H1 (cell line): ENCODE measurements around the gene CASZ1. TPM values are rescaled to one million over a fixed set of nuclear protein-coding genes. Genes with fewer than 3 reads are reported as not detected.

Source experiments
- CTCF ChIA-PET: fragments of 300-600 bp; sonication (Branson Sonifier 250); formaldehyde crosslinking; loops from one replicate; lab custom pipeline; 2021; ENCODE audit not compliant: partially characterized antibody; lab: Charles Lee
- POLR2A ChIA-PET: fragments of 300-600 bp; sonication (Branson Sonifier 250); formaldehyde crosslinking; loops from one replicate; lab custom pipeline; 2021; ENCODE audit warnings: inconsistent platforms; ENCODE audit not compliant: partially characterized antibody; lab: Charles Lee
- DNase-seq, 2 experiments: peaks; one replicate each; pipeline versions ENCODE4 v3.0.0 to v3.0.0-alpha.2; 2010 to 2022; ENCODE audit warnings: low spot score in 2 of 2, low read depth in 1 of 2, mixed read lengths in 1 of 2
- FAIRE-seq: peaks from 2 replicates; lab custom pipeline; 2011; peaks lifted over from hg19 to GRCh38; lab: Jason Lieb, UNC
- H2AFZ ChIP-seq: 2 replicates; pipeline ENCODE4 v1.8.1; 2012; ENCODE audit warnings: low read length, inconsistent platforms
- H2AK5ac ChIP-seq: 2 replicates; pipeline ENCODE4 v1.6.1; 2013; ENCODE audit warnings: low read depth, low read length
- H2BK120ac ChIP-seq: replicated peaks from 2 replicates; pipeline ENCODE3; 2013; ENCODE audit warnings: low read depth, low read length, inconsistent platforms
- H2BK12ac ChIP-seq: 2 replicates; pipeline ENCODE4 v1.6.1; 2013; ENCODE audit warnings: low read depth, low read length
- H2BK15ac ChIP-seq: 2 replicates; pipeline ENCODE4 v1.6.1; 2013; ENCODE audit warnings: low read length
- H2BK20ac ChIP-seq: 2 replicates; pipeline ENCODE4 v1.6.1; 2013; ENCODE audit warnings: low read length
- H2BK5ac ChIP-seq: 2 replicates; pipeline ENCODE4 v1.6.1; 2013; ENCODE audit warnings: low read depth, low read length
- H3K14ac ChIP-seq: 2 replicates; pipeline ENCODE4 v1.6.1; 2013; ENCODE audit warnings: inconsistent platforms; ENCODE audit not compliant: insufficient read length
- H3K18ac ChIP-seq: 2 replicates; pipeline ENCODE4 v1.6.1; 2013; ENCODE audit warnings: low read length; ENCODE audit errors: extremely low read depth
- H3K23ac ChIP-seq: 2 replicates; pipeline ENCODE4 v1.6.1; 2013; ENCODE audit warnings: inconsistent platforms; ENCODE audit not compliant: insufficient read length
- H3K23me2 ChIP-seq: 2 replicates; pipeline ENCODE4 v1.6.1; 2013; ENCODE audit warnings: low read depth, low read length
- H3K27ac ChIP-seq: 2 replicates; pipeline ENCODE4 v1.6.1; 2011; ENCODE audit warnings: low read depth, low read length, inconsistent platforms
- H3K27me3 ChIP-seq, 4 experiments: replicated peaks in 1 of 4; 1 replicate in 1 of 4; 2 replicates in 3 of 4; pipeline versions ENCODE4 v1.6.1 to v1.8.1; 2011 to 2013; ENCODE audit warnings: low read length in 3 of 4, mild to moderate bottlenecking in 3 of 4, inconsistent platforms in 2 of 4, mixed read lengths in 2 of 4, moderate library complexity in 1 of 4; ENCODE audit not compliant: control insufficient read depth in 3 of 4, insufficient read depth in 3 of 4; ENCODE audit errors: extremely low read depth in 1 of 4
- H3K36me3 ChIP-seq, 4 experiments: 2 replicates each; pipeline versions ENCODE4 v1.6.1 to v1.8.1; 2011 to 2013; ENCODE audit warnings: mild to moderate bottlenecking in 4 of 4, low read length in 3 of 4, moderate library complexity in 2 of 4, control low read depth in 1 of 4, inconsistent platforms in 1 of 4; ENCODE audit not compliant: insufficient read depth in 4 of 4, control insufficient read depth in 2 of 4
- H3K4ac ChIP-seq: replicated peaks from 2 replicates; pipeline ENCODE3; 2013; ENCODE audit warnings: low read length, low read depth, mixed read lengths, inconsistent platforms; ENCODE audit not compliant: insufficient read length
- H3K4me1 ChIP-seq, 4 experiments: replicated peaks in 1 of 4; 1 replicate in 1 of 4; 2 replicates in 3 of 4; pipeline versions ENCODE4 v1.6.1 to v1.8.1; 2011 to 2013; ENCODE audit warnings: low read length in 3 of 4, inconsistent platforms in 2 of 4, mixed read lengths in 1 of 4; ENCODE audit not compliant: insufficient read depth in 4 of 4, control insufficient read depth in 3 of 4
- H3K4me2 ChIP-seq, 2 experiments: 2 replicates each; pipeline versions ENCODE4 v1.6.1 to v1.8.1; 2011 to 2013; ENCODE audit warnings: low read depth in 2 of 2, low read length in 2 of 2, control low read depth in 1 of 2, inconsistent platforms in 1 of 2, mild to moderate bottlenecking in 1 of 2; ENCODE audit not compliant: insufficient read depth in 1 of 2
- H3K4me3 ChIP-seq, 4 experiments: fragments of 200-600, 300-600 bp in 1 of 4; sonication (generic), shearing (Covaris generic), sonication (Bioruptor Twin) in 1 of 4; 2 replicates each; pipeline versions ENCODE4 v1.5.1 to v1.8.1; 2011 to 2016; ENCODE audit warnings: low read length in 4 of 4, low read depth in 3 of 4, control low read depth in 2 of 4, inconsistent platforms in 2 of 4, mild to moderate bottlenecking in 2 of 4, mixed read lengths in 1 of 4, moderate library complexity in 1 of 4; ENCODE audit not compliant: insufficient read depth in 2 of 4; ENCODE audit errors: extremely low read depth in 1 of 4
- H3K56ac ChIP-seq: replicated peaks from 2 replicates; pipeline ENCODE3; 2013; ENCODE audit warnings: low read depth, mild to moderate bottlenecking, mixed read lengths, low read length, inconsistent platforms; ENCODE audit not compliant: insufficient read length
- H3K79me1 ChIP-seq: 2 replicates; pipeline ENCODE4 v1.6.1; 2013; ENCODE audit warnings: low read depth, low read length, control low read depth
- H3K79me2 ChIP-seq, 2 experiments: 2 replicates each; pipeline versions ENCODE4 v1.6.1 to v1.8.1; 2012 to 2013; ENCODE audit warnings: low read length in 2 of 2, mild to moderate bottlenecking in 2 of 2, inconsistent platforms in 1 of 2; ENCODE audit not compliant: insufficient read depth in 2 of 2, control insufficient read depth in 1 of 2
- H3K9ac ChIP-seq, 4 experiments: replicated peaks in 1 of 4; 1 replicate in 1 of 4; 2 replicates in 3 of 4; pipeline versions ENCODE4 v1.6.1 to v1.8.1; 2011 to 2013; ENCODE audit warnings: low read depth in 3 of 4, low read length in 3 of 4, control low read depth in 2 of 4, mild to moderate bottlenecking in 2 of 4, moderate library complexity in 2 of 4, inconsistent platforms in 1 of 4; ENCODE audit errors: extremely low read depth in 1 of 4
- H3K9me3 ChIP-seq, 2 experiments: 2 replicates each; pipeline versions ENCODE4 v1.6.1 to v1.8.1; 2012 to 2013; ENCODE audit warnings: mild to moderate bottlenecking in 2 of 2, moderate library complexity in 2 of 2, control low read depth in 1 of 2, inconsistent platforms in 1 of 2, low read depth in 1 of 2, low read length in 1 of 2, mixed read lengths in 1 of 2; ENCODE audit not compliant: insufficient read depth in 2 of 2
- H4K20me1 ChIP-seq, 2 experiments: replicated peaks in 1 of 2; 2 replicates each; pipeline versions ENCODE3 to v1.8.1; 2011 to 2013; ENCODE audit warnings: inconsistent platforms in 2 of 2, low read length in 2 of 2, mild to moderate bottlenecking in 1 of 2; ENCODE audit not compliant: insufficient read depth in 2 of 2, control insufficient read depth in 1 of 2
- H4K5ac ChIP-seq: 2 replicates; pipeline ENCODE4 v1.6.1; 2013; ENCODE audit warnings: low read length, low read depth, mixed read lengths, inconsistent platforms; ENCODE audit not compliant: insufficient read length
- H4K8ac ChIP-seq: 2 replicates; pipeline ENCODE4 v1.8.0; 2013; ENCODE audit warnings: mild to moderate bottlenecking, moderate library complexity, low read length, inconsistent platforms; ENCODE audit not compliant: insufficient read depth; ENCODE audit errors: extremely low read depth
- H4K91ac ChIP-seq: replicated peaks from 2 replicates; pipeline ENCODE3; 2013; ENCODE audit warnings: low read length, mixed read lengths, inconsistent platforms; ENCODE audit not compliant: insufficient read length
- CREB1 ChIP-seq: IDR thresholded peaks from 2 replicates; pipeline ENCODE4 v1.6.1; 2012; ENCODE audit warnings: inconsistent platforms
- HDAC2 ChIP-seq, 2 experiments: fragments of 300-600 bp in 1 of 2; sonication (generic) in 1 of 2; IDR thresholded peaks; 2 replicates each; pipeline ENCODE4 v1.6.1; 2011 to 2012; ENCODE audit warnings: low read depth in 2 of 2, low read length in 2 of 2, mild to moderate bottlenecking in 2 of 2, moderate library complexity in 2 of 2, borderline replicate concordance in 1 of 2, inconsistent platforms in 1 of 2
- JUND ChIP-seq: IDR thresholded peaks from 2 replicates; pipeline ENCODE4 v1.6.1; 2011; ENCODE audit warnings: mild to moderate bottlenecking, improper control_type of control experiment, low read length
- RAD21 ChIP-seq, 2 experiments: IDR thresholded peaks in 1 of 2; conservative IDR thresholded peaks in 1 of 2; 2 replicates each; pipeline ENCODE4 v1.6.1; 2011; ENCODE audit warnings: low read depth in 2 of 2, low read length in 2 of 2, improper control_type of control experiment in 1 of 2, inconsistent platforms in 1 of 2, mild to moderate bottlenecking in 1 of 2, moderate library complexity in 1 of 2
- RBBP5 ChIP-seq: IDR thresholded peaks from 2 replicates; pipeline ENCODE4 v1.7.1; 2012; ENCODE audit warnings: low read depth, mild to moderate bottlenecking, inconsistent platforms, low read length, moderate library complexity, borderline replicate concordance
- RNF2 ChIP-seq: fragments of 200-900, 300-1000 bp; sonication (generic); IDR thresholded peaks from 2 replicates; pipeline ENCODE4 v1.7.1; 2016; ENCODE audit warnings: borderline replicate concordance, low read depth, mild to moderate bottlenecking, antibody characterized with exemption, low read length; ENCODE audit not compliant: poor library complexity, severe bottlenecking; ENCODE audit errors: missing control alignments
- SIX5 ChIP-seq: IDR thresholded peaks from 2 replicates; pipeline ENCODE4 v1.6.1; 2011; ENCODE audit warnings: mild to moderate bottlenecking, low read depth, low read length
- SP2 ChIP-seq: IDR thresholded peaks from 2 replicates; pipeline ENCODE4 v1.6.1; 2012; ENCODE audit warnings: mild to moderate bottlenecking, low read length, inconsistent platforms
- TBP ChIP-seq: IDR thresholded peaks from 2 replicates; pipeline ENCODE4 v1.6.1; 2011; ENCODE audit warnings: low read depth, low read length, improper control_type of control experiment
- USF2 ChIP-seq: IDR thresholded peaks from 2 replicates; pipeline ENCODE4 v1.6.1; 2011; ENCODE audit warnings: low read length, improper control_type of control experiment
- ZNF274 ChIP-seq: IDR thresholded peaks from 2 replicates; pipeline ENCODE4 v1.7.0; 2012; ENCODE audit warnings: low read length, borderline replicate concordance; ENCODE audit errors: extremely low read depth
- WGBS, 2 experiments: shearing (Covaris generic) in 1 of 2; methylation state at CpG; one replicate each; pipeline versions ENCODE4 v1.1.6 to v1.1.7; 2013 to 2015; ENCODE audit warnings: low lambda C conversion rate in 2 of 2, mixed read lengths in 2 of 2, inconsistent platforms in 1 of 2, low coverage in 1 of 2, missing lambda C conversion rate in 1 of 2; ENCODE audit not compliant: insufficient replicate concordance in 2 of 2, insufficient coverage in 1 of 2, insufficient read length in 1 of 2; ENCODE audit errors: extremely low coverage in 1 of 2, missing lambda C conversion rate in 1 of 2; 5-methylcytosine and 5-hydroxymethylcytosine counted together
- polyA plus RNA-seq, 7 experiments: library from polyadenylated mRNA; depleted of rRNA in 3 of 7; stranded (reverse) in 5 of 7; unstranded in 2 of 7; fragments of >200 nt in 5 of 7; fragments of 200-250 nt in 2 of 7; gene quantifications; 1 replicate in 5 of 7; 2 replicates in 1 of 7; 4 replicates in 1 of 7; pipeline versions ENCODE4 v1.2.1 to v1.2.3, GENCODE V29; 2011 to 2013; ENCODE audit warnings: missing spikeins in 2 of 7, mixed read lengths in 2 of 7
- total RNA-seq: library from RNA; stranded (reverse); fragmentation: NEBNext Ultra II Directional; extraction: Animal tissue kit (Norgen Biotek cat#: 25700); gene quantifications from 2 replicates; pipeline ENCODE4 v1.2.1, GENCODE V29; 2021

CASZ1 gene
- total and polyA plus RNA-seq, 2 of the 8 experiments (the other 6 are each of a cell fraction or from before 2014, with no cell fraction given) = 4.4 to 7.7 TPM

GRCh38 chr1:10697621-10698160 lies 98.8 kb downstream of the CASZ1 start:
- Histone ChIP-seq H3K27me3 (peaks cover 0 to 4% (median 2%) of the 10 kb centered on the region in 4 experiments; a peak in 2 of 7 replicates), H3K4me2 (no peak overlapping the region), H3K4me3 (no peak overlapping the region), H2AK5ac (peak overlapping the region; percentile 39; the same call in 1 of the 2 replicates), H3K79me2 (no peaks in the 10 kb centered on the region), H3K79me1 (no peaks in the 10 kb centered on the region), H2BK12ac (0 out of 2 replicates have a peak overlapping the region, but pooled peaks have one; percentile 39), H3K56ac (no peak overlapping the region), H3K23ac (no peak overlapping the region), H3K27ac (no peak overlapping the region), H4K8ac (peak overlapping the region; percentile 11; the same call in 1 of the 2 replicates), H3K36me3 (no peaks in the 10 kb centered on the region), H3K4ac (peak overlapping the region; percentile 58), H2AFZ (no peak overlapping the region), H3K23me2 (peaks cover 4% of the 10 kb centered on the region; the same call in 1 of the 2 replicates), H2BK15ac (peak overlapping the region; percentile 29; the same call in 1 of the 2 replicates), H3K9me3 (no peaks in the 10 kb centered on the region), H3K9ac (no peak overlapping the region), H2BK20ac (0 out of 2 replicates have a peak overlapping the region, but pooled peaks have one; percentile 18), H3K14ac (no peak overlapping the region), H4K91ac (peak overlapping the region; percentile 84), H3K4me1 (peaks cover 0 to 14% (median 10%) of the 10 kb centered on the region in 4 experiments; a peak in 6 of 7 replicates), H4K20me1 (peaks cover 0 to 1% of the 10 kb centered on the region in 2 experiments), H2BK5ac (no peak overlapping the region), H2BK120ac (no peak overlapping the region), H4K5ac (no peak overlapping the region), H3K18ac (no peak overlapping the region; the same call in 1 of the 2 replicates)
- ChIA-PET CTCF (interaction anchor here (1.3 kb wide), 2 partner anchors 83 to 93 kb away, joined by 3 read pairs; no protein-coding TSS in a partner anchor), POLR2A (no interaction called here)
- 89% methylated on average over 25 of the region's 25 CpGs; no CpG with 5 or more reads in 1 of the 2 experiments for WGBS, 2 experiments
- no peak for FAIRE-seq
- no peak for DNase-seq
- TF ChIP-seq HDAC2 (IDR thresholded peaks at IDR 0.05; ENCODE audit: borderline replicate concordance in 1 of 2, low read depth in 2 of 2, low read length in 2 of 2) (no peak), JUND (no peak), USF2 (no peak), RBBP5 (no peak), TBP (no peak), ZNF274 (no peak), CREB1 (no peak), SP2 (no peak), RAD21 (IDR thresholded peaks at IDR 0.05 in 1 of 2, conservative IDR thresholded peaks at IDR 0.05 in 1 of 2; ENCODE audit: low read depth in 2 of 2, low read length in 2 of 2) (no peak), RNF2 (no peak), SIX5 (no peak)
